ENCODE data around the gene EAF1.
"Not testable (repeated sequence)": the region's sequence is repeated elsewhere in the genome, so short reads cannot be mapped to it uniquely, and the experiment has no call there.

EAF1 gene

DNA sequence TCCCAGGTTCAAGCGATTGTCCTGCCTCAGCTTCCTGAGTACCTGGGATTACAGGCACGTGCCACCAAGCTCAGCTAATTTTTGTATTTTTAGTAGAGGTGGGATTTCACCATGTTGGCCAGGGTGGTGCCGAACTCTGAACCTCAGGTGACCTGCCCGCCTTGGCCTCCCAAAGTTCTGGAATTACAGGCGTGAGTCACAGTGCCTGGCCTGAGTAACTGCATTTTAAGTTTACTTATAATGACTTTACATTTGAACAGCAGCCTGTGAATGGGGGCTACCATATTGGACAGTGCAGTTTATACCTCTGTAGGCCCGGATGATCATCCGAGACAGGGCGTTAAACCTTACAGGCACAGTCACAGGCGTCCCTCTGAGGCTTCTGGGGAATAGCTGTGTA, 24.8 kb downstream of the EAF1 start:
- no peak for DNase-seq (ENCODE audit: low read depth)

DNA sequence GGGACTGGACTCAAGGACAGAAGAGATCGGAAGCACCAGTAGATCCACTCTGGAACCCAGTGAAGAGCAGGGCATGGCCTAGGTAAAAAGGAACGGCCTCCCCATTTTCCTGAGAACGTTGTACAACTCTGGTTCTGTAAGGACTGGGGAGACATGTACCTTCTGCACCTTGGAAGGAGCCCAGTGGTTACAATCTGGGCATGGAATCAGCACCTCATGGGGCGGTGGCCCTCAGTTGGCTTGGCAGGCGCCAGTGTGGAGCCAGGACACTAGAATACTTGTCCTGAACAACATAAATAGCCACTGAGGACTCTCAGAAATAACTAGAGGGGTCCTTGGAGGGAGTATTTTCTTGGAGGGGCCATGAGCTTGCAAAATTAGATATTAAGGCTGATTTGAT, 25.6 kb downstream of the EAF1 start:
- no peak for DNase-seq (ENCODE audit: low read depth)

DNA sequence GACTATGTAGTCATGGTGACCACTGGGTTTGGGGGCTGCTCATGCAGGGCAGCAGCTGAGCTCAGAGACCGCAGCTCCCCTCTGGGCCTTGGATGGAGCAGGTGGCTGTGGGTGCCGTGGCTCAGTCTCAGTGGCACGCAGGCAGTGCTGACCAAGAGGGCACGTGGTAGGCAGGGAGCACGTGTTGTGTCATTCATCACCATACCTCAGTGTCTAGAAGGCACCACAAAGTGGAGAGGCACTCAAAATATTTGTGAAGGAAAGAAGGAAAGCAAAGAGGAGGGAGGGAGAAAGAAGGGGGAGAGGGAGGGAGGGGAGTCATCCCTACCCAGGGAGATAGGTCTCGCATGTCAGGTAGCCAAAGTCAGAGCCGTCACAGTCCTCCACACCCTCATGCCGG, 26.1 kb downstream of the EAF1 start:
- DNase-seq (ENCODE audit: low read depth): no peak

DNA sequence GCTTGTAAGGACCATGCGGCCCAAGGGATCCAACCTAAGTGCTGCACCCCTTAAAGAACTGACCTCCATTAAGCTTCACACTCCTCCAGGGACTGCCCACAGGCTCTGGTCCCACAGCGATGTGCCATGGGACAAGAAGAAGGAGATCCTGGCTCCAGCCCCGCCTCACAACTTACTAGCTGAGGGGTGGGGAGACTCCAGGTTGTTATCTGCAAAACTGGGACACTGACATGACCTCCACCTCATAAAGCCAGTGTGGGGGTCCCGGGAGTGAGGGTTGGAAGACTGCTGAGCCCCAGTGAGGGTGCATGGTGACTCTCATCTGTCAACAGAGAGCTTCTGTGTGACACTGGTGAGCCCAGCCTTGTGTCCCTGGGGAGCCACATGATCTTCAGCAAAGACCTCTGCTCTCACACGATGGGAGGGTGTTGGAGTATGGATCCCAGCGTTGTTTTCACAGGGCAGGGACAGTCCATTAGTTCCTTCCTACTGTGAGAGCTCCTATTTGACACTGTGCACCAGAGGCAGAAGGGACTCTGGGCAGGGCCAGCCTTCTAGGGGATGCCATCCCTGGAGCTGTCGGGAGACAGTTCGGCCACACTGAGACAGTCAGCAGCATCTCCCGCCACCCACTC, 26.7 kb downstream of the EAF1 start:
- no peak for DNase-seq (ENCODE audit: low read depth)

DNA sequence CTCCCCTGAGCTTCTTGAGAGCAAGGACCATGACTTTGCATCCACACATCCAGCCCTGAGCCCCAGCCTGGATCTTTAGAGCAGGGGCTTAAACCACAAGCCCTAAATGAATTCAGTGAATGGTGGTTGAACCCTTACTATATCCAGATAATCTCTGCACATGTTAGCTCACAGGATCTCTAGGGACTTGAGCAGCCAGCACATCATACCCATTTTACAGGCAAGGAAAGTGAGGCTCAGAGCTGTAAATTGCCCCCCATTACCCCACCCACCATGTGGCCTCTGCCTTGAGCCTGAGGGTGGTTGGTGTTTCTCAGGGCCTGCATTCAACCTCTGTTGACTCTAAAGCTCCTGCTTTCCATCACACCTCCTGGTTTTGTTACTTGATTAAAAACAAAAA, 27.6 kb downstream of the EAF1 start:
- no peak for DNase-seq (ENCODE audit: low read depth)

DNA sequence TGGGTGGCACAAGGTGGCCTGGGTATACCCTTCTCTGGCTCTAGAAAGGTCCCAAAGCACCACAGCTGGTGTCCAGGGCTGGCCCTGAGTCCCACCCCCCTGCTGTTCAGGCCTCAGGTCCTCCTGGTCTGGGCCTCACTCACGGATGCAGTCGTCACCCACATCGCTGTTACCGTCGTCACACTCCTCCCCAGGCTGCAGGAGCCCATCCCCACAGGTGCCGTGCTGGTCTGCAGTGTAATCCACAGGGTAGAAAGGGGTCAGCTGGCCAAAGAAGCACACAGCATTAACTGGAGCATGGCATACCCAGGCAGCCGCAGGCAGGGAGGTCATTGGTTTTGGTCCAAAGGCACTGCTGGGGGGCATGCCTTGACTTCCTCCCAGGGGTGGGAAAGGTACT, 28.4 kb downstream of the EAF1 start:
- no peak for DNase-seq (ENCODE audit: low read depth)

DNA sequence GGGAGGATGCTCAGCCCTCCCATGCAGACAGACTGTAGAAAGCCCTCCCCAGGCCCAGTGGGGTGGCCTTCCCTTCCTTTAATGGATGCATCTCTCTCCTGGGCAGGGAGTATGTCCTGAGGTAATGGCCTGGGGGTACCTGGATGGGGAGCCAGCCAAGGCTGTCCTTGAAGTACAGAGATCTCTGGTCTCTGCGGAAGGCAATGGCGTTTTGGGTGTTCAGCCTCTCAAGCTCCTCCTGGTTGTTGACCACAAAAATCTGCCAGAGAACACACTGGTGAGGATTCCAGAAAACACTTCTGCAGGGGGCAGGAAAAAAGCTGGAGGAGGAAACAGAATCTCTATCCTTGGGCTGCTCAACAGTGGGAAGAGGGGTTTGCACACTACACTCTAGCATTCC, 28.9 kb downstream of the EAF1 start:
- no peak for DNase-seq (ENCODE audit: low read depth)

DNA sequence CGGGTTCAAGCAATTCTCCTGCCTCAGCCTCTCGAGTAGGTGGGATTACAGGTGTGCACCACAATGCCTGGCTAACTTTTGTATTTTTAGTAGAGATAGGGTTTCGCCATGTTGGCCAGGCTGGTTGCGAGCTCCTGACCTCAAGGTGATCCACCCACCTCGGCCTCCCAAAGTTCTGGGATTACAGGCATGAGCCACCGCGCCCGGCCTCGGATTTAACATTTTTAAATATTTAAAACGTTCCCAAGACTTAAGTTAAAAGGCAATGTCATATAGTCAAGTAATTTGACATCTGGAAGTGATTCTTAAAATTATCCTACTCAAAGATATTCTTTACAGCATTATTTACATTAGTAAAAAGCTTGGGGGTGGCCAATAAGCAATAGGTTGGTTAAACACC, 29.5 kb downstream of the EAF1 start:
- DNase-seq (ENCODE audit: low read depth): not testable (repeated sequence)

DNA sequence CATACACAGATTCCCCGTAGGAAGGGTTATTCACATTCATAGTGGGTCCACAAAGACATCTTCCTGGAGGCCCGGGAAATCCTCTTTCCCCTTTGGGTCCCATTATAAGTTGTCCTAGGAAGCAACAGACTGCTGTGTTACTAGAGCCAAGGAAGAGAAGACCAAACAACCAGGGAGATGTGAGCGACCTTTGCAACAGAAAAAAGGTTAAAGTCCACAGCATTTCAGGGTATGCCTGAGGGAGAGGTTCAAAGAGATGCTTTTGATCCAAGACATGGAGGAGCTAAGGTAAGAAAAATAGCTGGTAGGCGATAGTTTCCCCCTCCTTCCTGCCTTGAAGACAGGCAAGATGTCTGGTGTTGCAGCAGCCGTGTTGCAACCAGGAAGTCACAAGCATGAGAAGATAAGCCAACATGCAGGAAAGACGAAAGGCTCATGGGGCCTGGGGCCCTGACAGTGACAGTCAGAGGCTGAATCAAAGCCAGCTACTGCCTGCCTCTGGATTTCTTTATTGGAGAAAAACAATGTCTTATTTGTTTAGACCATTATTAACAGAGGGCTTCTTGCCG, 30.9 kb downstream of the EAF1 start:
- DNase-seq (ENCODE audit: low read depth): no peak

DNA sequence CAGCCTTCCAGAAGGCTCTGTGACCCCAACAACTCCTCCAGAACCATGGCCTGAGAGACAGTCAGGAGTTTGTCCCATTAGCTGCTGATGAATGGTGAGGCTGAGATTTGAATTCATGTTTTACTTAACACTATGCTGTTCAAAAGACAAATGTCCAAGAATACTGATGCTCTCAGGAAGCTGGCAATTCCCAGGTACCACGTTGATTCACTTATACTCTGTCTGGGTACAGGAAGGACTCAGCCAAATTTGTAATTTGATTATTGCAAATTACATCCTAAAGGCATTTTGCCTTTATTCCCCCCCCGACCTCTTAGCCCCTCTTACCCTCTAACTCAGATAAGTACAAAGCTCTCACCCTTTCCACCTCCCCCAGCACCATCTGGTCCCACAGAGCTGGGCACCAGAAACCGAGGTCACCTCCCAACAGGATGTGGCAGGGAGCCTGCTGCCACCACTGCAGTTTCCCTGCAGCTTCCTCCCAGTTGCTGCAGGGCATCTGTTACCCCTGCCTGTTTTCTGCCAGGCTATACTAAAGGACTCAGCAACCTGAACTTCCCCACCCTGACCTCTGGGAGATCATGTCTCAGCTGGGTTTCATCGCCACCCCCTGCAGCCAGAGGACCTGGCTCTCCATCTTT, 33.6 kb downstream of the EAF1 start:
- no peak for DNase-seq (ENCODE audit: low read depth)

DNA sequence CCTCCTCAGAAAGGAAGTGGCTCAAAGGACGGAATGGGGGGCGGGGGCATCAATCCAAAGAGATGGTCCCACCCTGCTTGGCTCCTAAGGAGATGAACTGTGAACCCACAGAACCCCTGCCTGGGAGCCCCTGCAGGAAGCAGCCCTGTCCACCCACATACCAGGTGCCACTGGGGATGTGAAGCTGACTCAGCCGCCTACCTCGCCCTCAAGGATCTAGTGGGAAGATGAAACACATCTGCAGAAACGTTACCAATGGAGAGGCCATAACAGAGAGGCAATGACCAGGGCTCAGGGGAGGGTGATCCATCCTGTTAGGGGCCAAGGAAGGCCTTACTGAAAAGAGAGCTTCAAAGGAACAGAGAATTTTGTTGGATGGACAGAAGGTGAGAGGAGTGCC, 35.1 kb downstream of the EAF1 start:
- no peak for DNase-seq (ENCODE audit: low read depth)

DNA sequence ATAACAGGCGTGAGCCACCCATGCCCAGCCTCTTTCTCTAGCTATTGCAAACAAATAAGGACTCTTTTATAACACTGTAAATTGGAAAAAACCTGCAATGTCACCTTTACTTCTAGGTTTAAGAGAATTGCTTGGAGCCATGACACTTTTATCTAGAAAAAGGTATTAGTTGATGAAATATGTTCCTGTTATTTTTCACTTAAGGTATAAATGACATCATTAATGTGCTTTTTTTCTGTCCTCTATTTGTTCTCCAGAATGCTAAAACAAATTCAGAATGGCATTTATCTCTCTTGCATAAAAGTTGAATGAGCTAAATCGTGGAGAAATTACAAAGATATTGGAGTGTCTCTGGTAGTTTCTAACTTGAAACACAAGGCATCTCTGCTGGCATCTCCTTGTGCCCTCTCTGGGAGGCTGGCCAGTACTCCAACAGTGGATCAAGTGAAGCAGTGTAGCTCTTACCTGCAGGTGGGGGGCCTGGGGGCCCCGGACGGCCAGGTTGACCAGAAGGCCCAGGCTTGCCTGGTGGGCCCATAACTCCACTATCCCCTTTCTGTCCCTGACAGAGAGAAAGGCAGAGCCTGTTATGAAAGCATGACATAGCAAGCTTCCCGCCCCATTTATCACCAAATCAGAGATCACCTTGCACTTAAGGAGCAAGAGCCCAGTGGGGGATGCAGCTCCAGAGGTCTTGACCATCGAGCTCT, 38.6 kb downstream of the EAF1 start:
- DNase-seq (ENCODE audit: low read depth): no peak

DNA sequence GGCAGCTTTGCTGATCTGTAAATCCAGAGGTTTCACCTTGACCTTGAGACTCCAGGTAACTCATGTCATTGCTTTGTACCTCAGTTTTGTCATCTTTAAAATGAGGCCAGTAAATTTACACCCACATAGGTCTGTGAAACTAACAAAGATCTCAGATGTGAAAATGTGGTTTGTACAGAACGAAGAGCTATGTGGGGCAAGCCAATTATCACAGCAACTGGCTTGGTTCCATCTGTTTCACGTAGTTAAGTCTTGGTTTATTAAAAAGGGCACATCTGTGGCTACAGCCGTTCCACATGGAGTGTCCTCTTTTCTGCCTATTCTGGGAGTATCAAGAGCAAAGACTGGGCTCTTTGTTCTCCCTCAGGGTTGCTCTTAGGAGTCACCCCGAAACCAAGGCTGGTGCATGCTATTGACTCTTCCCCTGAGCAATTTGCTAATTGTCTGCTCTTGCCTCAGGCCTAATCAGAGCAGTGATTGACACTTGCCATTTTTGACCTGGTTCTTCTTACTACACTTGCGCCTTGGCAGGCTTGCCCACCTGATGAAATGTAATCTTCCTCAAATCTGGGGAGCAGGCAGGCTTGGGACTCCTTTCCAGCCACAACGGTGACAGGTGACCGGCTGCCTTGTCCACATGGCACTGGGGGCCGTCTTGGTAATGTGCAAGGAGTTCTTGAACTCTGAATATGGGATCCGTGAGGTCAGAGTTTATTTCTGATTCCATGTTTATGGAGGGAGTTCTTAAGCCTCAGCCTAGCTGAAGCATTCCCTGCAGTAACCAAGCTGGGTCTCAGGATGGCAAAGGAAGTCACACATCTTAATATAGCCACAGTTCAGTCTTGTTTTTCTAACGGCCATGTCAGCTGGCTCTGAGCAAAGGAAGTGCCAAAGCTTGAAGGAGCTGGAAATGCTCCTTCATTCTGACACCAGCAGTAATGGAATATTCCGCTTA, 40.1 kb downstream of the EAF1 start:
- no peak for DNase-seq (ENCODE audit: low read depth)

DNA sequence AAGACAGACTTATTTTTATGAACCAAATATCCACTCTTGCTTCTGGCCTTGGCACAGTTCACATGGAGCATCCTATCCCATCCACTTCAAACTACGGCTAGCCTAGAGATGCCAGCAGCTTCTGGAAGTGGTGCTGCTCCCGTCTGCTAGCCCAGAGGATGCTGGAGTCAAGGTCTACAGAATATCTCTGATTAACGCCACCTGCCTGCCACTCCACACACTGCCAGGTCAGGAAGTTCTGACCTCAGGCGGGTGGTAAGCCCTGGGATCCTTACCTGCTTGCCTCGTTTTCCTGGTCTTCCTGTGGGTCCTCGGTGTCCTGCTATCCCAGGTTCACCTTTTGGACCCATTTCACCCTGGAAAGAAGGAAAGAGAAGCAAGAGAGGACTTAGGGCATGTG, 42.9 kb downstream of the EAF1 start:
- DNase-seq (ENCODE audit: low read depth): no peak

DNA sequence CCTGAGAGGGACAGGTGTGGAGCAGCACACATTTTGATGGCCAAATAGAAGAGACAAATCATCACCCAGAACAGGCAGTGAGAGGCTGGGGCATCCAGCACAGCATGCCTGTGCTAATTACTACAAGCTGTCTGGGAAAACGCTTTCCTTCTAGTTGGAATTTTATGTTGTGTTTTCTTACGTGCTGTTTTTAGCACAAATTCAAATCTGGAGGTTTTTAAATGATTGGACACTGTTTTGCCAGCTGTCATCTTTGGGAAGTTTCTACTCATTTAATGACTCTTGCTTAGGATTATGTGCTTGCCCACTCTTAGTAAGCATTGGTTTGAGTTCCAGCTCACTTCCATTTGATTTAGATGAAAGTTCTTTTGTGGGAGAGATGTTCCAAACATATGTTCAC, 43.5 kb downstream of the EAF1 start:
- no peak for DNase-seq (ENCODE audit: low read depth)

DNA sequence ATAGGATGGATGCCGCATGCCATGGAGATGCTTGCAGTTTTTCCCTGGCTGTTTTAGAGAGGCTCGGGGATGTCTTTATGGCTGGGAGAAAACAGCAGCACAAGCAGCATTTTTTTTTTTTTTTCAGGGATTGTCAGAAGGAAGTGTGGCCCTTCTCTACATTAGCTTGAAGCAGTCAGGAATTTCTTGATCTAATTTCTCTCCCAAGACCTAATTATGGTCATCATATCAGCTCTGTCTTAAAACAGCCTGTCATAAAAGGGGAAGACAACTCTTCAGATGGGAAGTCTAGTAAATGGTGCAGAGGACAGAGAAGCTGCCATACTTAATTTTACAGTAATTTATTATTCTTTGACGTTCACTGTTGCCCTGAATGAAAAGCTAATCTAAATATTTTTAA, 44.5 kb downstream of the EAF1 start:
- DNase-seq (ENCODE audit: low read depth): no peak

DNA sequence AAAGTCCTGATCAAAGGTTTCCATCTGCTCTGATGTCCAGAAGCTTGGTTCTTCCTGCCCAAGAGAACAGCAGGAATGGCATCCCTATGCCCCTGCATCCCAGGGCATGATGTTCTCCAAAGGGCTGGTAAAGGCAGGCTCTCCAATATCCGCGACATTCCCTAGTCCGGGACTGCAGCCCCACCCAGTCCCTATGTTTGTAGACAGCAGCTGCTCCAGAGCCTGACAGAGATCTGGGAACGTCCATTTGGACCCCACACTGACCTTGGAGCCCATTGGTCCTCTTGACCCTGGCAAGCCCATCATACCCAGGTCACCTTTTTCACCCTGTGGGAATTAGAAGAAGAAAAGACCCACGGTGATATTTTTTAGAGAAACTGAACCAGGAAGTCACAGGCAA, 47.8 kb downstream of the EAF1 start:
- no peak for DNase-seq (ENCODE audit: low read depth)

DNA sequence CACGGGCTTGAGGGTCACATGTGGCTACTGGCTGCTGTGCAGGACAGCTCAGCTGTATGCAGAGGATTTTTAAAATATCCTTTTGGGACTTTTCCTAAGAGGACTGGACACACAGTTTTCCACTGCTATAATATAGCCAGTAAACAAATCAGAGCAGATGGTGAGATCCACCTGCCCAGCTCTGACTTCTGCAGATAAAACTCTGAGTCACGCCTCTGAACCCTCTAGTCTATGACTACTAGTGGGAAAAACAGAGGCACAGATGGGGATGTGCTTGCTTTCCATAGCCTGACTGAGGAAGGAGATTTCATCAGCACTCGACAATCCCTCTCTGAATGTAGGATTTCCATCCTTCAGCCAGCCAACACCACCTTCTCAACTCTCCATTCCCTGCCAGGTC, 49.0 kb downstream of the EAF1 start:
- no peak for DNase-seq (ENCODE audit: low read depth)

DNA sequence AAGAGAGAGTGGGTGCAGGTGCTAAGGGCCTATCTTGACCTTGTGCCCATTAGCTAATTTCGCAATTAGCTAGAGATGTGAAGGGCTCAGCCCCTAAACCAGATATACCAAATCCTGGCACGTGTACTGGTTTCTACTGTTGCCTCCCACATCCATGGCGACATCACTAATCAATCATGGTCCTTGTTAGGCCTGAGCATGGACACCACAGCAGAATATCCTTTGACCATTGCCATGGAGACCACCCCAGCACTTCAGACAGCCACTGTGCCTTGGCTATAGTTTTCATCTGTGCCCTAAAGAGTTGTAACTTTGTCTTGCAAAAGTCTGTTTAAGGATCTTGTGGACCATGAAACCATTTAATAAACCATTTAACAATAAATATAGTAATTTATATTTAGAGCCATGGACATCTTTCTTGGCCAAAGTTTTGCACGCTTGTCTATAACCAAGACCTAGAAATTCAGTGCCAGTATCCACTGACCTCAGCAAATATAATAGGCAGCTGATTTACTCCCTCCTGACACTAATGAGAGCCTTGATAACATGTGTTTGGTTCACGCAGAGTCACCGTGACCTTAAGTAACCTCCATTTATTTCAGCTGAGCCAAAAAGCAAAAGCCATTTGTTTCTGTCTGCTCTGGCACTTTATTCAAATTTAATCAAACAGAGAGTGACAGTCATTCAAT, 50.7 kb downstream of the EAF1 start:
- DNase-seq (ENCODE audit: low read depth): no peak

DNA sequence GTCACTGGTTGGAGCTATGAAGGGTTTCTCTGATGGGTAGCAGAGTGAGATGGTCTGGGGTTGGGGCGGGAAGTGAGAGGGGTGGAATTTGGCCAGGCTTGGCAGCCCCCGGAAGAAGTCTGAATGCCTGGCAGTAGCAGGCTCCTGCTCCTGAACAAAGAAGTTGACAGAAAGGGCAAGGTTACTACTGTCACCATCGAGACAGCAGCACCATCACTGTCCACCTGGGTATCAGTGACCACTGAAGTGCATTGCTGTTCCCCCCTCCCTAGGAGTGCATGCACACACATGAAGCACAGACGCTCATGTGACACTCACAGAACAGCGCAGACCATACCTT, 51.2 kb downstream of the EAF1 start:
- no peak for DNase-seq (ENCODE audit: low read depth)

DNA sequence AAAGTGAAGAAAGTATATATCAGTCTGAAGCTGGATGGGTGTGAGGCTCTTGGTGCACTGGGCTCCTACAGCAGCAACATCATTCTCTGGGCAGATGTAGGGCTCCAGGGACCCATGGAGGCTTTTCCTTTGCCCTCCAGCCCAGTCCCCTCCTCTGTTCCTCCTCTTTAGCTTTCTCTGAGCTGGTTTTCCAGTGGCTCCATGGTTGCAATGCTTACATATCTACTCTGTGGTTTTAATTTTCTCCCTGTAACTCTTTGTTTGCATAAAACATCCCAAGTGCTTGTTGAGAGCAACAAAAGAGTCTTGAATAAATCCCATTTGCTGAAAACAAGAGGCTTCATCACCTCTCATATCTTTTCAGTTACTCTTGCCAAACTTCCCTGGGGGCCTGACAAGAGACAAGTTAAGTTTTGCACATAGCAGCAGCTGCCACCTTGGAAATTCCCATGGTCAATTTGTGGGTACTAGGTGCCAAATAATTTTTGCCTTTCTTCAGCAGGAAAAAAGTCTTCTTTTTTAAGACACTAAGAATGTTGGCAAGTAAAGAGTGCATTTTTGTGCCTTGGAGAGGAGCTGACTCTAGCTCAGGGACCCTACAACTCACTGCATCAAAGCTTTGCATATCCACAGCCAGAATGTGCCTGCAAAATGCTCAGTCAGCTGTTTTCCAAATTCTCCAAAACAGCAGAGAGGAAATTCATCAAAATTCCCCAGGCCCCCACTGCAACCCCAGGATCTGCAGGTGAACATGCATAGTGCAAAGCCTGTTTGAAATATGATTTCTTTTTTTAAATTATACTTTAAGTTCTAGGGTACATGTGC, 52.2 kb downstream of the EAF1 start:
- DNase-seq (ENCODE audit: low read depth): no peak

Measured in stimulated activated CD8-positive, alpha-beta memory T cell treated with anti-CD3 and anti-CD28 coated beads, Interleukin-15, amount 100 ng/mL, for 24 hours (primary cell).